GM20431 (cell line): ENCODE results near the gene PTPRM.

ENCODE experiments used
- in situ Hi-C: fragments of 300-500 bp; cut with MseI, MboI; formaldehyde crosslinking; loops from one replicate; pipeline ENCODE4 v1.15.0; 2020; ENCODE audit warnings: low sequenced_read_pairs; ENCODE audit not compliant: unreplicated experiment

PTPRM gene

DNA sequence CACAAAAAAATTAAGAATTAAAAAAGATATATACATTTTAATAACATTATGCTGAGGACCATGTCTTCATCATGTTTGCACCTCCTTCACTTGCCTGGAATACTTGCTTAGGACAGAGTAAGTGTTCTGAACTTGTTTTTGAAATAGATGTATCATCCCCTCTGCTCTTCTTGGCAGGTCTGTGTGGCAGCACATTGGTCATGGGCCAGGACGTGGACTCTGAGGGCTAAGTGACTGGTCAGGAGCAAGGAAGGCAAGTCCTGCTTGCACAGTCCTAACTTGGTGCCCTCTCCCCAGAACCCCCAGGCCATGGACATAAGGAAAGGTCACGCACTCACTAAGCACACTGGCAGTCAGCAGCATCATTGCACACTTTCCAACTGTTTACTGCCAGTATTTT, 95.8 kb downstream of the PTPRM start:
- in situ Hi-C loops = no loop called here

DNA sequence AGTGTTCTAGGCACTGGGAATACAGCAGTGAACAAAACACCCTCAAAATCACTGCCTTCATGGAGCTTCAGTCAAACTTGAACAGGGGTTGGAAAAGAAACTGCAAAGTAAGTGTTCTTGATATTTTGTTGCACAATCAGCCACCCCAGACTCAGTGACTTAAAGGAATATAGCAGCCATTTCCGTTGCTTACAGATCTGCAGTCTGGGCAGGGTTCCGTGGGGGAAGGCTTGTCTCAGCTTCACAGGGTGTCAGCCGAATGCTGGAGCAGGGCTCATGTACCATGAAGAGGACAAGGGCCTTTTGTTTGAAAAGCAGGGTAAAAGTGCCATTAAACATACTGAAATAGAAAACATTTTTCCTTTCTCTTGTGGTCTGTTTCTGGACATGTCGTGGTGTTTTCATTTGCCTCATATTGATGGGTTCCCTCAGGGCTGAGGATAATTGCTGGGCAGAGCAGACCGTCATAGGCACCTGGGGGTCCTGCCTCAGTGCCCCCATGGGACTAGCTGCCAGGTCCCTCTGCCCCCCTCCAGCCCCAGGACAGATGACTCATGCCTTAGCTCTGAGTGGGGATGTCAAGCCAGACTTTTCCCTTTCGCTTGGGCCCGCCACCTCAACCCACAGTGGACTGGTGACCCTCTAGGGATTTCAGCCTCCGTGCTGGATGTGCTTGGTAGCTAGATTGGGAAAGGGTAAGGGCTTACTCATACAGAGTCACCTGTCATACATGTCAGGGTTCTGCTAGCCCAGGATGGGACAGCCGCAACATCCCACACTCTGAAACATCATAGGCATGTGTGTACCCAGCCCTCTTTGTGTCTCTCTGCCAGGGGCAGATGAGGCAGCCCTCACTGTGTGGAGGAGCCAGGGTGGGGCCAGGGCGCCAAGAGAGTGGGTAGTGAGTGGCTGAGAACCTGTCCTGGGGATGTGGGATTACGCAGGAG, 96.5 kb downstream of the PTPRM start:
- in situ Hi-C loops = no loop called here

DNA sequence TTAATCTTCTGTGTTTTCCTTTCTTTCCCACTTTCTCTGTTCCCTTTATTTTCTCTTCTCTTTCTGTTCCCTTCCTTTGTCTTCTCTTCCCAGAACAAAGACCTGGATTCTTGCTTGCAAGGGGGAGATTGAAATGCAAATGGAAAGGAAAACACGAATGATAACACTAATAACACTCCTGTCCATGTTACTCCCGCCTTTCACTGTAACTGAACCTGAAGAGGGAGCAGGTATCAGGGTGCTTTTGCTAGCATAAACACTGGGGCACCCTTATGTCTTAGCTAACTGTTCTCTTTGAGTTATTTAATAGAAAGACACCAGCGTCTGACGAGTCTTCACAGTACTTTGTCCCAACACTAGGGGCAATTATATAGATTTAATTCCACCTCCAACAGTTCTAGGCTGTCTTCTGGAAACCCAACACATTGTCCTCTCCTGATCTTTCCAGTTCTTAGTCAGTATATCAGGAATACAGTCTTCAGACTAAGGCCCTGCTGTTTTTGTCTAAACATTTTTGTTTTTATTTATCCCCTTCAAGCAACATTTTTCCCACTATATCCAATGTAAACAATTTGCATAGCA, 99.2 kb downstream of the PTPRM start:
- in situ Hi-C loops = no loop called here

DNA sequence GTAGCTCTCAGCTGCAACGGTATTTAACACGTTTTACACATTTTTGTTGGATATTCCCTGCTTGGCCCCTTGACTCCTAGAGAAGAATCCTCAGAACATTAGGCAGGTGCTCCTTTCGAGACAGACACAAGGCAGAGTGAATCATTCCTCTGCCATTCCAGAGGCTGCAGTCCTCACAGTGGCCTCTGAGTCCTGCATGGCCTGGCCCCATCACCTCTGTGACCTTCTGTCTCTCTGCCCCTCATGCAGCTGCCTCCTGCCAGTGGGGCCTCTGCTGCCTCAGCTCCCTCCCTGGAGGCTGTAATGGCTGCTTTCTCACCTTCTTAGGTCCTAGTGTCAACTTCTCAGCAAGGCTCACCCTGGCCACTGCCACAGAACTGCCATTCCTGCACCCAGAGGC, 101.3 kb downstream of the PTPRM start:
- in situ Hi-C loops = no loop called here

DNA sequence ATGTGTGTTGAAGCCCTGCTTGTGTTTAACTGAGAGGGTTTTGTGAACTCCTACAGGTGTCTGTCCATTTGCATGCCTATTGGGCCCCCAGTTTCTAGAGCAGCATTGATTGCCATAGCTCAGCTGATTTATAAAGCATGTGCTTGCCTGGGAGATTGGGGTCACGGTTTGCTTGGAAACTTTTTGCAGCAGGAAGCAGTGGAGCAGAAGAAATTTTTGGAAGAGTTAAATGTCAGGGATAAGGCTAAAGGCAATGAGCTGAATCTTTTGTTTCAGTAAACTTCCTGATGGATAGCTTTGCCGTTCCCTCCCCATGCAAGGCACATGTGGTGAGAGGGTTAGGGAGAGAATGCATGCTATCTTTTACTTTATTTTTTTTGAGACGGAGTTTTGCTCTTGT, 102.2 kb downstream of the PTPRM start:
- in situ Hi-C loops = no loop called here

DNA sequence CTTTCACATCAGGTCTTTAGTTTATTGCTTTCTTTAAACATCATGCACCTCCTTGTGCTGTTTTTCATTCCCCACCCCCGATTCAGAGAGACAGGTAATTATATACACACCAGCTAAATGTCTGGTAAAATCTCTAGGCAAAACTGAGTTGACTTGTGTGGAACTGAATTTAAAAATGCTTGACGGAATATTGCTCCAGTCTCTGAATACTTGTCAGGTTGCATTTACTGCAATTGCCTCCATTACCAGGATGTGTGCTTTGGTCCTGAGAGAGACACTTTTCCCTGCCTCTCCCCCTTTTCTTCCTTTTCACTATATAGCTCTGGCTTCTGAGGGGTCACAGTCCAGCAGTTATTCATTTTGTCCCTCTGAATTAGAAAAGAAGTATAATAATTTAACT, 104.0 kb downstream of the PTPRM start:
- in situ Hi-C loops = no loop called here

DNA sequence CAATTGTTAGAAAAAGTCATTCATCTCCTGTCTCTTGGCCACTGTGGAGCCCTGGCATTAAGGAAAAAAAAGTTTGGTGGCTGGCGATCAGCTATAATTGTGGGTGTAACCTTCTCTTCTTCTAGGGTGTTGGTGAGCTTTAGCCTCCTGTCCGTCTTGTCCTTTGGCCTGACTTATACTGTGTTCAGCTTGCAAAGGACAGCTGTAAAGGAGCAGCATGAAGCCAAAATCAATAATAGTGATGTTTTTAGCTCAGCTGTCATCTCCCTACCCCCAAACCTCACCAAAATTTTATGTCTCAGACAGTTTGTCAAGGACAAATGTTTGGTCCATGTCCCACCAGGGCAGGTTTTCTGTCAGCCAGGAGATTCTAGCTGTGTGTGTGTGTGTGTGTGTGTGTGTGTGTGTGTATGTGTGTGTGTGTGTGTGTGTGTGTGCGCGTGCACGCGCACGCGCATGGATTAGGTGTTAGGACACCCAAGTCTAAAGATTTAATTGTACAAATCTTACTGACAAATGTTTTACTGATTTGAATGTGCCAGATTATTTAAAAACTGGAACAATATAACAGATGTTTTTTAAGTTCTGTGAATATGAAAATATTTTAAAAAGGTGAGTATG, 109.2 kb downstream of the PTPRM start:
- in situ Hi-C loops = no loop called here

DNA sequence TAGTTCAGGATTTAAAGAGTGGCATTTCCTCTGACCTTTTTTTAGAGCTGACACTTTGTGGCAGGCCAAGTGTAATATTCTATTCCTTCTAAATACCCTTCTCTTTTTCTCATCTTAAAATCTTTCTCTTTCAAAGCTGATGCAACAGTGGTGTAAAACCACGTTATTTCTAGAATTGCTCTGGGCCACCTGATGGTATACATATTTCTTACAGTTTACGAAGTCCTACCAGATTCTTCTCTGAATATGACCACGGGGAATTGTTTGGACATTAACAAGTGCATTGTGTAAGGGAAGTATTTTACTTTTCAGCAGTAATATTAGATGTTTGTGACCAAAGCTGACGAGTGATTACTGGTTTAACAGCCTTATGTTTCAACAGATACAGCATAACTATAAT, 109.9 kb downstream of the PTPRM start:
- in situ Hi-C loops = no loop called here

DNA sequence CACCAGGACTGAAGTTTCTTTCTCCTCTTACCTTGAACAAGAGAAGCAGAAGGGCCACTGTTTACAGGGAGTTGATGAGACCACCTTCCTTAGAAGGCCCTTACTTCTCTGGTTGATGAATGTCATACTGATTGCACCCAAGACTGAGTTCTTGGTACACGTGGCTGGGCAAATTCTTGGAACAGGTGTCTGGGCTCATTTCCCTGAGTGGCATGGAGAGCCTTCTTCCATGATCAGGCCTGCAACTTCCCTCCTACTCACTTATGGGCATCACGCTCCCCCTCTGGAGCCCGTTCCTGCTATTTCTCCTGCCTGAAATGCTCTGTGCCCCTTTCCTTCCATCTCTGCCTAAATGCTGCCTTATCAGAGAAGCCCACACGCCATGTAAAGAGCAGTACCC, 110.3 kb downstream of the PTPRM start:
- in situ Hi-C loops = no loop called here

DNA sequence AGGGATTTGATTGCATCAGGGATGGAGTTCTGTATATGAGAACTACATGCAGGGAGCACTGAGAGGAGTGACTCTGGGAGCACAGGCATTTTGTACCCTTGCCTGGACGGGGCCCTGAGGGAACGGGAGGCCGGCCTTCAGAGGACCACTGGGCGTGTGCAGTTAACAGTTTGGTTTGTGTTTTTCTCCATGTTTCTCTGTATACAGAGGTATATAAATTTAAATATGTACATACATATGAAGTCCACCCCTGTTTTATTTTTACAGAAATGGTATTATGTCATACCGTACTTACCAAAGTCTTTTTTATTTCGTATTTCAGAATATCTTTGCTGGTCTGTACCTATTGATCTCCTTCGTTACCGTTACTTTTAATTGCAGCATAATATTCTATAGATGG, 111.3 kb downstream of the PTPRM start:
- in situ Hi-C loops = no loop called here

DNA sequence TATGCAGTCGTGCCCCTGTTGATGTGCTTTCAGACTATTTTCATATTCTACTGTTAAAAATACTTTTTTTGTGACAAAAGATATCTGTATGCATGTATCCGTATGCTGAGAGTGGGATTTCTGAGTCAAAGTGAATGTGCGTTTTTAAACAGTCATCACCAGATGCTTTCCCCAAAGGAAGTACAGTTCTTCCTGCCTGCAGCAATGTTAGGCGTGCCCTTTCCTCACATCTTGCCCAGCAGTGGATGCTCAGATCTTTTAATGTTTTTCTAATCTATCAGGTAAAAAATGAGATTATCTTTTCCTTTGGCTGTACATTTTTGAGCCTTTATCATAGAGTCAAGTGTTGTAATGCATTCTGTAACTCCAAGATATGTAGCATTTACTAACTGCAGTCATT, 111.7 kb downstream of the PTPRM start:
- in situ Hi-C loops = no loop called here

DNA sequence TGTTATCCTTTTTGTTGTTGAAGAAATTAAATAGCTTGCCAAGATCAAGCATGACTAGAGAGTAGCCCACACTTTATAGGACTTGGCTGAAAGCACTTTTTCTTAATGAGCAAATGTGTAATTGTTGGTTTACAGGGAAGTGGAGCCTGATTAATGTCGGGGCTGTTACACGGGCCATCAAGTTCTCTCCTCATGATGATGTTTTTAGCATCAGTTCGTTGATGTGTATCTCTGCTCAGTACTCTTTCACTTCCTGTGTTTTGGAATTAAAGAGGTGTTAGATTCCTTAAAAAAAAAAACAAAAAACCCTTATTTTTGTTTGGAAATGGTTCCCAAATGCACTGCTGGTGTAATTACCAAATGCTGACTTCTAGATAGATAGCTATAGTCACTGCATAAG, 114.2 kb downstream of the PTPRM start:
- in situ Hi-C loops = no loop called here

DNA sequence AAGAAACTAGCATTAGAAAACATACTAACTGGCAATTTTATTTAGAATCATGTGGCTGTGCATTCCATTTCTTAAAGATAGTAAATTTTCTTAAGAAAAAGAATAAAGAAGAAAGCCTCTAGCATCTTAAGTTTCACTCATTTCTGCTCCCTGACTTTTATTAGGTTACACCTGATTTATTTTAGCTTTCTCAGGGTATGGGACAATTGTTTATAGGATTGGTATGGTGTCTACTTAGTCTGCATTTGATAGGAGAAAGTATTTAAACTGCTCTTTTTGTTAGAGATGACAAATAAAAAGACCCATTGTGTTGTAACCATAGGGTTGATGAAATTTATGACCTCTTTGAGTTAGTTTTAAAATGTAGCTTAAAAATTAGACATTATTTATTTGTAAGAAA, 115.2 kb downstream of the PTPRM start:
- in situ Hi-C loops = no loop called here

DNA sequence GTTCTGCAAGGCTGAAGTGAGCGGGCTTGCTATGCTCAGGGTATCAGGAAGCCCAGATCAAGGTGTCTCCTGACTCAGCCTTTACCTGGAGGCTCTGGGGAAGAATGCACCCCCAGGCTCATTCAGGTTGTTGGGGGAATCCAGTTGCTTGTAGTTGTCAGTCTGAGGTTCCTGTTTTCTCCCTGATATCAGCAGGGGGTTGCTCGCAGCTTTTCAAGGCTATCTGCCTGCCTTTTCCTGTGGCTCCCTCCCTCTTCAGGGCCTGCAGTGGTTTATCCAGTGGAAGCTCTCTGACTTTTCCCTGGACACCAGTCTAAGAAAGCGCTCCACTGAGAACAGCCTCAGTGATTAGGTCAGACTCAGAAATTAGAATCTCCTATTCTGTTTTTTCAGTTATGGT, 116.6 kb downstream of the PTPRM start:
- in situ Hi-C loops = no loop called here

DNA sequence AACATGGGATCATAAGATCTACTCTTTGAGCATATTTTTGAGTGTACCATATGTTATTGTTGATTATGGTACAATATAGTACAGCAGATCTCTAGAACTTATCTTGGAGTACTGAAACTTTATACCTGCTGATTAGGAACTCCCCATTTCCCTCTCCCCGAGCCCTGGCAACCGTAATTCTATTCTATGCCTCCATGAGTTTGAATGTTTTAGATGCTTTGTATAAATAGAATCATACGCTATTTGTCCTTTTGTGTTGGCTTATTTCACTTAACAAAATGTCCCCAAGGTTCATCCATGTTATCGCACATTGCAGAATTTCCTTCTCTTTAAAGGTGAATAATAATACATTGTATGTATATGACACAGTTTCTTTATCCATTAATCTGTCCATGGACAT, 117.2 kb downstream of the PTPRM start:
- in situ Hi-C loops = no loop called here

DNA sequence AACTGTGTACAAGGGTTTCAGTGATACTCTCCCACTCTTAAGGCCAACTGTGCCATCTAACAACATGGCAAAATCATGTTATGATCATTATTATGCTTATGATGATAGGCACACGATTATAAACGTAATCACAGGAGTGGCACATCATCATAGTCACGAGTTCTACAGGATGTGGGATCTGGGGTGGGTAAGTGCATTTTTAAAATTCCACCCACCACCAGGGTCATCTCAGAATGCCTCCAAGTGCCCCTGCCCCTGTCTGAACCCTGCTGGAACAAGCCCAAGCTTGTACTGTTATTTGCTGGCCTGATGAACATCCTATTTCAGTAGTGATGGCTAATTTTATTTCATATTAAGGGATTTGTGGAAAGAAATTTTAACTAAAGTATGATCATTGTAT, 117.8 kb downstream of the PTPRM start:
- in situ Hi-C loops = no loop called here

DNA sequence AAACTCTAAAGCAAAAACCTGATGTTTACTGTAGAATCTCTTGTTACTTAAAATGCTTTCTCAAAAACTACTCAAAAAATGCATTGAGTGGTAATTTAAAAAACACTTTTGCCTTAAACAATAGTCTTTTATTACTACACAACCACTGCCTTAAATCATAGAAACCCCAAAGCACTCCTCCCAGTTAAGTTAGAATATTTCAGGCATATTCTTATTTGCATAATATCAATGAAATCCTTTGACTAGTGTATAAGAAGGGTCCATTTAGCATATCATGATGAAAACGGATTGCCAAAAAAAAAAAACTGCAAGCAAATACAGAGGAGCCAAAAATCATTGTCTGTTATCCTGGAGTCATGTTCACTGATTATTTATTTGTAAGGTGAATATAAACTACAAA, 119.2 kb downstream of the PTPRM start:
- in situ Hi-C loops = no loop called here

DNA sequence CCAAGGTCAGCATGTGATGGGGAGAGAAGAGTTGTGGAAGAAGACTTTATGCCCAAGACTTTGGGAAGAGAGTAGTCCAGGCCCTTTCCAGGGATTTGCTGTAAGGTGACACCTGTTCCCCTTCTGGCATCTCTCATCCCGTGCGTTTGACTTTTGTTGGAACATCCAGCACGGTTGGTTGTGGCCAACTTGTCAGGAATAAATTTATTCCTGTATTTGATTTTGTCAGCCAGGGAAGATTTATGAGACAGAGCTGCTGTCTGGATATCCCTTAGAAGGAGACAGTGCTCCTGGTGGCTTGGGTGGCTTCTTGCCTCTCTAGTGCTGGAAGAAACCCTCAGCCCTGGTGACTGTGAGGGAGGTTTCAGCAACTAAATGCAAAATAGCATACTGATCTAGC, 121.5 kb downstream of the PTPRM start:
- in situ Hi-C loops = no loop called here

DNA sequence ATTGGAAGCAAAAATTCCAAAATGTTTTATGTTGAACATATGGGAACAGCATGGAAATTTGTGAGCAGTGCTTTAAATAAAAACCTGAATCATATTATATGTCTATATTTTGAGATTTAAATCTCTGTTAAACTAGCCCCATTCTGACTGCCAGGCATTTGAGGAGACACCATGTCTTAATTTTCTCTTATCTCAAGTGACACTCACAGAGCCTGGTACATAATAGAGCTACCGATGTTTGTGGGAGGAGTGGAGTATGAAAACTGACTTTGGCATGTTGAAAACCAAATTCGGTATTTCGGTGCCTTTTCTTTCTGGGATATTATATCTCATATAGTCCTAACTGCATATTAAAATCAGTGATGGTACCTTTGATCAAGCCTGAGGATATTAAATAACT, 124.1 kb downstream of the PTPRM start:
- in situ Hi-C loops = no loop called here

DNA sequence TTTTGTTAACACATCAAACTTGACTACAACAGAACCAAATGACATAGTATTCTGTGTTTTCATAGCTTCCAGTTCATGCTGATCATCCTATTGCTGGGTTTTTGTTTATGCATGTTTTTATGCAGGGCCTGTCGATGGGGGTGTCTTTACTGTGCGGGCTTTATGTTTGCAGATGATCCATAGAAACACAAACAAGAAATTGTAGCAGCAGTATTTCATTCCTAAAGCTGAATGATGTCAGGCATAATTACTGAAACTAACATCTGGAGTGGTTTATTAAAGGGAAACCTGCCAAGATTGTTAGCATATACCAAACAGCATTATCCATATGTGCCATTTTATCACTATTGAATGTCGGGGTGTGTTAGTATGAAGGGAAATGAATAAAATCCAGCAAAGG, 129.7 kb downstream of the PTPRM start:
- in situ Hi-C loops = no loop called here

DNA sequence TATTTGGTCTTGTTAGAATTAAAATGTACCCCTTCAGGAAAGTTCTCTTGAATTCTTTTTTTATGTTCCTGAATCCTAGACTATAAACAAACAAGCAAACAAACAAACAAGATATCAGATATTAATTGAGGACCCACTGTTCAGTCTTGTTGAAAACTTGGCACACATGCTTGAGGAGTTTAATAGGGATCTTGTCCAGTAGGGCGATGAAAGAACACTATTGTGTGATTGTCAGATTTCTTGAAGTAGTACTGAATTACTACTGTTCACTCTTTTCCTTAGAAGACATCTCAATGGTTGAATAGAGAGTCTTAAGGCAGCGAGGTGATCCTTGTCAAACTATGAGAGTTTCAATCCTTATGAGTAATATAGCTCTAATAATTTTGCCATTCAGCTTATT, 130.2 kb downstream of the PTPRM start:
- in situ Hi-C loops = no loop called here
